Measurements from ENCODE around the gene IMMP1L.

GRCh38 chr11:31443802-31444201, 65.6 kb downstream of the IMMP1L start:
- TF ChIP-seq POLR2A (IDR thresholded peaks at IDR 0.05) (no peak), CTCF (IDR thresholded peaks at IDR 0.05) (no peak)
